CD4-positive, alpha-beta T cell (primary cell): ENCODE results near the gene TFR2. TPM values are rescaled to one million over a fixed set of nuclear protein-coding genes. Genes with fewer than 3 reads are reported as not detected.

Experiments used
- ATAC-seq: fragments of 200-7000 bp; cut with Tn5 transposase; one replicate; pipeline ENCODE4 v1.10.0; 2022; ENCODE audit warnings: mild to moderate bottlenecking; ENCODE audit not compliant: poor library complexity
- CTCF ChIA-PET: fragments of 350-600 bp; sonication (Branson Sonifier 250); formaldehyde crosslinking; loops from one replicate; lab custom pipeline; 2021; ENCODE audit warnings: antibody characterized with exemption, inconsistent platforms; lab: Charles Lee
- POLR2A ChIA-PET: fragments of 350-600 bp; sonication (Branson Sonifier 250); formaldehyde crosslinking; loops from one replicate; lab custom pipeline; 2021; ENCODE audit warnings: antibody characterized with exemption, inconsistent platforms; lab: Charles Lee
- DNase-seq, 14 experiments: peaks; one replicate each; pipeline ENCODE4 v3.0.0-alpha.2; 2013 to 2020; ENCODE audit warnings: mixed read lengths in 2 of 14
- H3K27ac ChIP-seq, 2 donors: one replicate each; pipeline versions ENCODE4 v1.5.1 to v1.7.0; 2013; ENCODE audit warnings: low read length in 2 of 2, low read depth in 1 of 2, mild to moderate bottlenecking in 1 of 2
- H3K27me3 ChIP-seq, 2 experiments: 1 replicate in 1 of 2; 2 replicates in 1 of 2; pipeline versions ENCODE4 v1.6.1 to v1.7.0; 2013; ENCODE audit warnings: low read length in 2 of 2, control low read depth in 1 of 2, mild to moderate bottlenecking in 1 of 2, moderate library complexity in 1 of 2; ENCODE audit not compliant: insufficient read depth in 2 of 2, control insufficient read depth in 1 of 2
- H3K36me3 ChIP-seq: one replicate; pipeline ENCODE4 v1.6.1; 2013; ENCODE audit warnings: low read length, control low read depth; ENCODE audit not compliant: insufficient read depth
- H3K4me1 ChIP-seq: one replicate; pipeline ENCODE4 v1.6.1; 2013; ENCODE audit warnings: low read length, control low read depth; ENCODE audit not compliant: insufficient read depth
- H3K4me3 ChIP-seq: one replicate; pipeline ENCODE4 v1.5.1; 2013; ENCODE audit warnings: mild to moderate bottlenecking, low read length, moderate library complexity
- H3K9me3 ChIP-seq, 2 experiments: 1 replicate in 1 of 2; 2 replicates in 1 of 2; pipeline versions ENCODE4 v1.6.1 to v1.7.0; 2013; ENCODE audit warnings: low read length in 2 of 2, mild to moderate bottlenecking in 2 of 2, control low read depth in 1 of 2, moderate library complexity in 1 of 2; ENCODE audit not compliant: control insufficient read depth in 1 of 2, insufficient read depth in 1 of 2
- H3K27ac Mint-ChIP-seq: one replicate; pipeline ENCODE4 v1.8.0; 2020; ENCODE audit warnings: mixed read lengths
- H3K27me3 Mint-ChIP-seq: one replicate; pipeline ENCODE4 v1.8.0; 2021; ENCODE audit warnings: mixed read lengths
- H3K36me3 Mint-ChIP-seq: one replicate; pipeline ENCODE4 v1.8.0; 2021; ENCODE audit warnings: low read depth, mixed read lengths
- H3K4me1 Mint-ChIP-seq: one replicate; pipeline ENCODE4 v1.8.0; 2021; ENCODE audit warnings: low read depth, mixed read lengths
- H3K4me3 Mint-ChIP-seq: one replicate; pipeline ENCODE4 v1.8.0; 2020; ENCODE audit warnings: mild to moderate bottlenecking, mixed read lengths
- H3K9me3 Mint-ChIP-seq: one replicate; pipeline ENCODE4 v1.8.0; 2020; ENCODE audit warnings: mixed read lengths
- CTCF ChIP-seq: fragments of 200-600 bp; IDR thresholded peaks from one replicate; pipeline ENCODE4 v1.8.0; 2022; ENCODE audit warnings: antibody characterized with exemption, mild to moderate bottlenecking
- intact Hi-C, 2 experiments: fragments of 100-400 bp; cut with DNase I in 1 of 2; cut with micrococcal nuclease in 1 of 2; formaldehyde crosslinking; loops; one replicate each; pipeline versions ENCODE4 v1.15.1 to v1.9.0; 2023 to 2025; cut with DNase I, micrococcal nuclease
- total RNA-seq, 174 experiments: library from RNA in 2 of 174; stranded (reverse) in 2 of 174; gene quantifications; one replicate each; pipeline ENCODE4 v1.2.3 and lab custom pipeline; 2021 to 2026

Gene TFR2
- total RNA-seq, 2 experiments from 2014 or later = 1.7 to 2.3 TPM

DNA sequence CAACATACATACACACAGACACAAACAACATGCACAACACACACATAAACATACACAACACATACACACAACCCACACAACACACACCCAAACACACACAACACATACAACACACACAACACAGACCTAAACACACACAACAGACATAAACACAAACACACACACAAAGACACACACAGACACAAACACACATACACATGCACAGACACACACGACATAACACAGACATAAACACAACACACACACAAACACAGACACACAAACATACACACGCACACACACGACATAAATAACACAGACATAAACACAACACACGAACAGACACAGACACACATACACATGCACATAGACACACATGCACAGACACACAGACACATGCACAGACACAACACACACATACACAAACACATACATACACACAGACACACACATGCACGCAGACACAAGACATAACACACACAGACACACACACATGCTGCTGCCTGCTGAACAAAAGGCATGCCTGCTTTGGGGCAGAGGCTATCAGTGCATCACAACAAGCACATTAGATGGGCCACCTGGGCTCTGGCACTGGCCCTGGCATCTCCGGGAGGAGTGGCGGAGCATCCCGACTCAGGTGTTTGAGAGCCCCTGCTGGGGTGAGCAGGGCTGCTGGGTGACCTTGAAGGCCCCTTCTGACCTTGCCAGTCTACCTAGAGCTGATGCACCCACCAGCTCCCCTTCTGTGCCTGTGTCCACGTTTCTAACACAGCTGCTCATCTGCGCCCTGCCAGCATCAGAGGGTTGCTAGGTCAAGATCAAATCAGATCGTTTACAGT lies 60.7 kb downstream of the TFR2 start:
- ChIA-PET POLR2A (interaction anchor here (1.3 to 1.4 kb wide), 2 partner anchors 32 to 42 kb away, joined by 3 to 6 read pairs; partner anchors contain the start of genes AGFG2 and MOSPD3), CTCF (no interaction called here)
- peaks cover 37% of the 10 kb centered on the region for H3K36me3 Mint-ChIP-seq

DNA sequence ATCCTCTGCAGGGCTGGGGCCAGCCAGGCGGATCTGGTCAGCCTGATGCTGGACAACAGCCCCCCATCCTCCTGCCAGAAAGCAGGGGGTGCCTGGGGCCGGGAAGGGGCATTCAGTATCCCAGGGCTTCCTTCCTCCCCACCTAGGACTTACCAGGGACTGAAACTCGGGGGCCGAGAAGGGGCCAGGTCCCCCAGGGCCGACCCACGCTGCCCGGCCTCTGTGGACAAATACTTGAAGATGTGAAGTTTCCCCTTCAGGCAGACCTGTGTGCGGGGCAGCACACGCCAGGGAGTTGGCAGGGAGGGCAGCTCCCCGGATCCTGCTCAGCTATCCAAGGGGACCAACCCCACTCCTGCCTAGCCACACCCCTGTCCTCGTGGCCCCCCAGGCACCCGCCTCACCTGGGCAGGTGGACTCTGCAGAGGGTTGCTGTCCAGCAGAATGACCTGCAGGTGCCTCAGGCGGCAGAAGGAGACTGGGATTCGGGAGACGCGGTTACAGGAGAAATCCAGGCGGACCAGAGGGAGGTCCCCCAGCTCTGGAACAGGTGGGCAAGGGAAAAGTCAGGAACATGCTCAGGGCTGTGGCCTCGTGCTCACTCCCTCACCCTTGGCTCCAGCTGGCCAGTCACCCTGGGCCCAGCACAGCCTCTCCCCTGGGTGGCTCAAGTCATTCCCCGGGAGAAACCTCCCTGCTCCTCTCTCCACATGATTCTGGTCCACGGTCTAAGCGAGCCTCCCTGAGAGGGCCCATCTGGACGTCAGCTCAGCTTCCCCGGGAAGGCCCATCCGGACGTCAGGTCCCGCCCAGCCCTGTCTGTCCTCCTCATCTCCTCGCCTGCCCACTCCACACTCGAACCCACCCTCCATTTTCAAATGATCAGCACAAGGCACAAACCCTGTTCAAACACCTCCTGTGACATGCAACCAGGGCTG lies 62.8 kb downstream of the TFR2 start:
- Mint-ChIP-seq H3K27me3 (no peaks in the 10 kb centered on the region), H3K9me3 (no peaks in the 10 kb centered on the region), H3K4me1 (peaks cover 13% of the 10 kb centered on the region), H3K4me3 (no peak overlapping the region), H3K27ac (no peak overlapping the region), H3K36me3 (peaks cover 40% of the 10 kb centered on the region)
- ATAC-seq (no peak), DNase-seq (no peak)
- intact Hi-C loops = no loop called here
- H3K4me1 ChIP-seq = peaks cover 36% of the 10 kb centered on the region
- peak overlapping the region in 1 of 2 donors; percentile 10 for H3K27ac ChIP-seq
- ChIA-PET POLR2A (interaction anchor here (0.7 to 3.4 kb wide), 2 partner anchors 8 to 62 kb away, joined by 3 to 15 read pairs; partner anchors contain the start of genes FBXO24 and LRCH4), CTCF (interaction anchor here (1.6 kb wide), 1 partner anchor 127 kb away, joined by 3 read pairs; no protein-coding TSS in a partner anchor)
- peaks cover 91% of the 10 kb centered on the region for H3K36me3 ChIP-seq
- no peaks in the 10 kb centered on the region for H3K27me3 ChIP-seq
- no peak overlapping the region for H3K4me3 ChIP-seq
- no peaks in the 10 kb centered on the region for H3K9me3 ChIP-seq
- no peak for TF ChIP-seq CTCF

More for the DNA sequence above, 60.7 kb downstream of the TFR2 start:
- H3K9me3 Mint-ChIP-seq = no peaks in the 10 kb centered on the region
- no peaks in the 10 kb centered on the region for H3K27me3 Mint-ChIP-seq
- DNase-seq (no peak), ATAC-seq (no peak)
- H3K4me1 ChIP-seq = peaks cover 55% of the 10 kb centered on the region
- no peaks in the 10 kb centered on the region for H3K9me3 ChIP-seq
- no peak overlapping the region for H3K27ac Mint-ChIP-seq
- no peaks in the 10 kb centered on the region for H3K27me3 ChIP-seq
- TF ChIP-seq CTCF = no peak
- no peak overlapping the region for H3K4me3 ChIP-seq
- H3K4me3 Mint-ChIP-seq = no peak overlapping the region
- peaks cover 72% of the 10 kb centered on the region for H3K36me3 ChIP-seq
- peaks cover 24% of the 10 kb centered on the region for H3K4me1 Mint-ChIP-seq
- H3K27ac ChIP-seq = no peak overlapping the region
- intact Hi-C loops = no loop called here

GRCh38 chr7:100577507-100577906 lies 63.8 kb downstream of the TFR2 start:
- intact Hi-C loops = no loop called here
- Histone ChIP-seq H3K4me3 (no peak overlapping the region), H3K4me1 (peaks cover 29% of the 10 kb centered on the region), H3K36me3 (peaks cover 92% of the 10 kb centered on the region), H3K27ac (no peak overlapping the region), H3K27me3 (no peaks in the 10 kb centered on the region), H3K9me3 (no peaks in the 10 kb centered on the region)
- DNase-seq (no peak), ATAC-seq (no peak)
- no peak overlapping the region for H3K27ac Mint-ChIP-seq
- H3K36me3 Mint-ChIP-seq = peaks cover 35% of the 10 kb centered on the region
- POLR2A ChIA-PET = interaction anchor here (3.4 kb wide), 1 partner anchor 9 kb away, joined by 15 read pairs; the partner anchor contains the start of genes FBXO24 and LRCH4
- CTCF ChIA-PET = interaction anchor here (1.6 kb wide), 1 partner anchor 128 kb away, joined by 3 read pairs; no protein-coding TSS in a partner anchor
- no peaks in the 10 kb centered on the region for H3K9me3 Mint-ChIP-seq
- no peak overlapping the region for H3K4me3 Mint-ChIP-seq
- no peak for TF ChIP-seq CTCF
- peaks cover 3% of the 10 kb centered on the region for H3K4me1 Mint-ChIP-seq
- H3K27me3 Mint-ChIP-seq = no peaks in the 10 kb centered on the region
